GM12872 (cell line): ENCODE measurements around the gene SLC30A10.

ENCODE experiments used
- TF ChIP-seq, protein P1 (sequence below): IDR thresholded peaks from 3 replicates; pipeline ENCODE4 v1.5.1; 2011; ENCODE audit warnings: low read depth, mild to moderate bottlenecking, low read length, moderate library complexity; ENCODE audit not compliant: insufficient read depth

Gene SLC30A10

DNA sequence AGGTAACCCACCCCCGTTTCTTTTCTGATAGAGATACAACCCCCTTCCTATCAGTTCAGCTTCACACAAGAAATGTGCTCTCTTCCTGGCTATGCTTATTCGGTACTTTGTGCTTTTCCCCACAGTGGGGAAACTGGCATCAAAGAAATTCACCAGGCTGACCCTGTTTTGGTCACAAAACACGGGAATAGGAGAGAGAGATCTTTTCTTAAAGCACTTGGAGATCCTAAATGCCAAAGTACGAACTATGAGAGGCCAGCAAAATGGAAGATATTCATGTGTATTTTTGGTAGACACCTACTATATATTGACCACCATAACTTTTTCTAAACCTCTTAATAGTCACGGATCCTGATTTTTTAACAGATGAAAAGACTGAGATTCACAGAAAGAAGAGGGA lies 30.0 kb downstream of the SLC30A10 start:
- TF ChIP-seq, protein P1, sequence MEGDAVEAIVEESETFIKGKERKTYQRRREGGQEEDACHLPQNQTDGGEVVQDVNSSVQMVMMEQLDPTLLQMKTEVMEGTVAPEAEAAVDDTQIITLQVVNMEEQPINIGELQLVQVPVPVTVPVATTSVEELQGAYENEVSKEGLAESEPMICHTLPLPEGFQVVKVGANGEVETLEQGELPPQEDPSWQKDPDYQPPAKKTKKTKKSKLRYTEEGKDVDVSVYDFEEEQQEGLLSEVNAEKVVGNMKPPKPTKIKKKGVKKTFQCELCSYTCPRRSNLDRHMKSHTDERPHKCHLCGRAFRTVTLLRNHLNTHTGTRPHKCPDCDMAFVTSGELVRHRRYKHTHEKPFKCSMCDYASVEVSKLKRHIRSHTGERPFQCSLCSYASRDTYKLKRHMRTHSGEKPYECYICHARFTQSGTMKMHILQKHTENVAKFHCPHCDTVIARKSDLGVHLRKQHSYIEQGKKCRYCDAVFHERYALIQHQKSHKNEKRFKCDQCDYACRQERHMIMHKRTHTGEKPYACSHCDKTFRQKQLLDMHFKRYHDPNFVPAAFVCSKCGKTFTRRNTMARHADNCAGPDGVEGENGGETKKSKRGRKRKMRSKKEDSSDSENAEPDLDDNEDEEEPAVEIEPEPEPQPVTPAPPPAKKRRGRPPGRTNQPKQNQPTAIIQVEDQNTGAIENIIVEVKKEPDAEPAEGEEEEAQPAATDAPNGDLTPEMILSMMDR, result no peak

DNA sequence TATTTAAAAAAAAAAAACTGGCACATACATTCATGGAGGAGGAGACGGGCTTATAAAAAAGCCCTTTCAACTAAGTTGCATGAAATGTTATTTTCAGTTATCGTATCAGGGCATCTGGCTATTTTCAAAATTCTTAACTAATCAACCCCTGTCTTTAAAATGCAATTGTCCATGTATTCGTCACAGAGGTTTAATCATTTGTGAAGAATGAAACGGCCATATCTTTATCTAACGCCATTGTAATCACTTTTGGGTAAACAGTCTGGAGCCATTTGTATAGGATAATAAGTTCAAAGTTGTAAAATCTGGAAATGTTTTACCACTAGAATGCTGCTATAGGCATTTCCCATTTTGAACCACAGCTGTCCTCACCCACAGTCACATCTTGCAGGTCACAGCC lies 30.4 kb downstream of the SLC30A10 start:
- TF ChIP-seq, protein P1, result no peak

DNA sequence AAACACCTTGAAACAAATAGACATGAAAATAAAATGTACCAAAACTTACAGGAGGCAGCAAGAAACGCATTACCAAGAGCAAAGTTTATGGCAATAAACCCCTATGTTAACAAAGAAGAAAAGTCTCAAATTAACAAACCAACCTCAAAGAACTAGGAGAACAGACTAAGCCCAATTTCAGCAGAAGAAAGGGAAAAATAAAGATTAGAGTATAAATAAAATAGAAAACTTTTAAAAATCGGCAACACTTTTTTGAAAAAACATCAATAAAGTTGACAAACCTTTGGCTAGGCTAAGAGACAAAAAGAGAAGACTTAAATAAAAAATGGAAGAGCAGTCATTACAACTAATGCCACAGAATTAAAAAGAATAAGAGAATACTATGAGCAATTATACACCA lies 42.7 kb downstream of the SLC30A10 start:
- TF ChIP-seq, protein P1, result no peak

DNA sequence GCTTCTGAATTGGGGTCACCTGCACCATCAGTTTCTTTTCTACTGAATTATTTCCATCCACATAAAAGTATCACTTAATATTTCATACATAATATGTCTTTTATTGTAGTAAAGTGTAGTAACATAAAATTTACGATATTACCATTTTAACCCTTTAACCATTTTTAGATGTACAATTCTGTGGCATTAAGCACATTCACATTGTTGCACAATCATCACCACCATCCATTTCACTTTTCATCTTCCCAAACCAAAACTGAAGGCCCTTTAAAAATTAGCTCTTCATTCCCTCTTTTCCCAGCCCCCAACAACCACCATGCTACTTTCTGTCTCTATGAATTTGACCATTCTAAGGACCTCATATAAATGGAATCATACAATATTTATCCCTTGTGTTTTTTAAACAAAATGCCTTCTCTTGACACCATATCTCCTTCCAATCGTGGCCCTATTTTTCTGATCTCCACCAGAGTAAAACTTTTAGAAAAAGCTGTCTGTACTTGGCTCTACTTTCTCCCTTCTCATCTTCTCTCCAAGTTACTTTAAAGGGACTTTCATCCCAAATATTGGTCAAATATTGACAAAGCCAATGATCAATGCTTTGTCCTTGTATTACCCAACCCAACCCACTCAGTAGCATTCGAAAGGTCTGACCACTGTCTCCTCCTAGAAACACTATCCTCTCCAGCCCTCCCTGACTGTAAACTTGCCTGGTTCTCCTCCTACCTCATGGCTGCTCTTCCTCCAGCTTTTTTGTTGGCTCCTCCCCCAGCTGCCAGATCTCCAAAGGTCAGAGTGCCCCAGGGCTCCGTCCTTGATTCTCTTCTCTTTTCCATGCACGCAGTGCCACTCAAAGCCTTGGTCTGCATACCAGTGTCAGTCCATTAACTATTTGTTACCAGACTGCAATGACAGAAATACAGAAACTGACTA lies 44.7 kb downstream of the SLC30A10 start:
- TF ChIP-seq, protein P1, result no peak

DNA sequence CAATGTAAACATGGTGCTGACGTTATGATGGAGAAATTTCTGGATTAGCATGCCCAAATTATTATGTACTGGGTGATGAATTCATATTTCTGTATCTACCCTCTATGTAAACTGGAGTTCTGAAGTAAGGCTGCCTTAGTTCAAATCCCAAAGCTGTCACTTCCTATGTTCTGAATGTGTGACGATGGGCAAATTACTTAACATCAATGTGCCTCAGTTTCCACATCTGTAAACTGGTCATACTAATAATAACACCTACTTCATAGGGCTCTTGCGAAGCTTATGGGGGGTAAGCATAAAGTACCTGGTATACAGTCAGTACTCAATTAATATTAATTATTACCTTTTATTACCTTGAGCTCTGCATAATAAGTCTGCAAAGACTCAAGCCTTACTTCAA lies 45.6 kb downstream of the SLC30A10 start:
- TF ChIP-seq, protein P1, result no peak

DNA sequence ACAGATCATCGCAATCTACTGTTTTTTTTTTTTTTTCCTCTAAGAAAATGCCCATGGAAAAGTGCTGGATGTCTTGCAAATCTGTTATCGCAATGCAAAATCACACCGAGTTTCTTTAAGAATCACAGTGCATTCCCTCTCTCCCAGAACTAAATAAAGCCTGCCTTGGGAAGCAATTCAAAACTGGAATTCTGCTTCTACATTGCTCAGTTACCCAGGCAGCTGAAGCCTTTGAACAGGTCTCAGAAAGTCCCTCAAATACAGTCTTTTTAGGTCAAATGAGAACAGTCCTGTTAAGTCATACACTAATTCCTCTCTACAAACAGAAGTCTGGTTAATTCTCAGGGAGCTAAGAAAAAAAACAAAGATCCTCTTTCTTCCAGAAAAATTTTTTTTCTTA lies 46.3 kb downstream of the SLC30A10 start:
- TF ChIP-seq, protein P1, result no peak

DNA sequence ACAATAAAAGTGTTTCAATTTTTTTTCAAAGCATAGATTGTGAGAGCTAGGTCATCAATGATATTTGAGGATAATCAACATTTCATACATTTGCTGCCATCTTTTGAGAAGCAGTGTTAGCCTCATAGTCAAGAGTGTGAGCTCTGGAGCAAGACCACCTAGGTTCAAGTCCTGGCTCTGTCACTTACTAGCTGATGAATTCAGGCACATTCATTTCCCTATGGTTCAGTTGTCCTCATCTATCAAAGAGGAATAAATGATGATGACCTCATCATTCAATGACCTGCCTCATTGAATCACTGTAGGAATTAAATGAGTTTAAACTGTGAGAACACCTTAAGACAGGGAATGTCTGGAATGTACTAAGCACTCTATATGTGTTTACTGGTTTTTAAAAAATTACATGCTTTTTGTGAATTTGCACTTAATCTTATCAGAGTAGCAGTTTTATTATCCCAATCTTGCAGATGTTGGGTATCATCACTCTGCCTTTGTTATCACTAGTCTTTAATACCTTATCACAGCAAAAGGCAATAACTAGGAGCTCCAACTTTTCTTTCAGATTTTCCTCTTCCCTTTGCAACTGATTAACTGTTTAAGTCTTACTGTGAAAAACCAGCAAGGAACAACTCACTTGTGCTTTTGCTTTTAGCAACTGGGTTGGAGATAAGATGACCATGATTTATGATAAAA lies 47.4 kb downstream of the SLC30A10 start:
- TF ChIP-seq, protein P1, result no peak
